Fibroblast of skin of abdomen (primary cell): ENCODE results near the gene IFNAR1.
A peak's percentile ranks its signal among the peaks of the same experiment; 100 is the strongest.

Experiments
- DNase-seq: peaks from one replicate; pipeline ENCODE4 v3.0.0-alpha.2; 2013

The IFNAR1 gene

GRCh38 chr21:33403128-33403785 lies 78.5 kb downstream of the IFNAR1 start, which contains the start of gene IFNGR2:
Gene IFNGR2, plus strand, starts transcription at chr21:33403413. Its CDS starts 131 bp downstream, at chr21:33403544.
- DNase-seq: peak; percentile 57

DNA sequence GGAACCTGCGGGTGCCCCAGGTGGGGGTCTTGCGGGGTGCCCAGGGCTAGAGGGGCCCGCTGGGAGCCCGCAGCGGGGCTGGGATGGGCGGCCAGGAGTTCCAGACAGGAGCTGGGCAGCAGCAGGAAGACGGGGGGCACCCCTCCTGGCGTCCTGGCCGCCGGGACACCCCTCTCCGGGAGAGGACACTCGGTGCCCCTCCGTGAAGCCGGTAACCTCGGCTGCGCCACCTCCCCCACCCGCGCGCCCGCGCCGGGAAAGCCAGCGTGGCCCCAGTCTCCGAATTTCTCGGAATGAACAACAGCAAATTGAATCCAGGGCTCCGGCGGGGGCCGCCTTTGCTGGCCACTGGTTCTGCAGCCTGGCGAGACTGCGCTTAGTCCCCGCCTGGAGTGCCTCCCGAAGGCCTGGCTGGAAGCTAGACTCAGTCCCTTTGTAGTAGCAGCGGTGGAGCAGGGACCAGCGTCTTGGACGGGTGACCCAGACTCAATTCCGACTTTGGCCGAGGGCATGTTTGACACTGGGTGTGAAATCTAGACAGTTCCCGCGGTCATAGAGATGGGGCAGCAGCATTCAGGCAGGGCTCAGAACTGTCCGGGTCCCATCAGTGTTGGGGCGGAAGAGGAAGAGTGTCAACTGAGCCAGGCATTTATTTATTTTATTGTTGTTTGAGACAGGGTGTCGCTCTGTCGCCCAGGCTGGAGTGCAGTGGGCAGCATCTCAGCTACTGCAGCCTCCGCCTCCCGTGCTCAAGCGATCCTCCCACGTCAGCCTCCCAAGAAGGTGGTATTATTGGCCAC lies 79.2 kb downstream of the IFNAR1 start:
- DNase-seq: peak; percentile 52

- no peak for DNase-seq
Observed at GRCh38 chr21:33406493-33406892, 81.7 kb downstream of the IFNAR1 start.
